NCI-H69 (cell line): ENCODE measurements around the gene STARD3.

ENCODE experiments used
- DNase-seq: peaks from one replicate; lab custom pipeline; 2025; lab: John Stamatoyannopoulos, UW

STARD3 gene

DNA sequence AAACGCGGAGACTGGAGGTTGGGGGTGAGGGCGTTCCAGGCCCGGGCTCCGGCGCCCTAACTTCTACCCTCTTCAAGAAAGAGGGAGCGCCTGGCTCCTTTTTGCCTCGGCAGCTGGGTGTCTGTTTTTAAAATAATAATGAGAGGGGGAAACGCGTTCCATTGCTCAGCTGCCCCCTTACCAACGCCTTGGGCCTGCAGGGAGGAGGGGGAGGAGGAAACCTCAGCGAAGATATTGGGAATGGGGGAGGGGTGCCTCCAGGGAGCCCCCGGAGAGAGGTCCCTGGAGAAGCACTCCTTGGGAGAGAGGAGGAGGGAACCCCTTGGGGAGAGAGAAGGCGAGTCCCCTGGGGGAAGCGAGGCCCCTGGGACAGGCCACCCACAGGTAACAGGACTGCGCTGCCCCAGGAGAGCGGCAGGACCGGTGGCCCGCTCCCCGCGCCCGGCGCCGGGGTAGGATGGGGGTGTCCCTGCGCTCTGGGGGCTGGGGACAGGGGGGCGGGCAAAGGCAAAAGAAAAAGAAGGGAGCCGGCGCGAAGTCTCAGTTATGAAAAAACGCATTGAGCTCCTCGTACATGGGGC, 31.9 kb upstream of the STARD3 start:
- DNase-seq = no peak

DNA sequence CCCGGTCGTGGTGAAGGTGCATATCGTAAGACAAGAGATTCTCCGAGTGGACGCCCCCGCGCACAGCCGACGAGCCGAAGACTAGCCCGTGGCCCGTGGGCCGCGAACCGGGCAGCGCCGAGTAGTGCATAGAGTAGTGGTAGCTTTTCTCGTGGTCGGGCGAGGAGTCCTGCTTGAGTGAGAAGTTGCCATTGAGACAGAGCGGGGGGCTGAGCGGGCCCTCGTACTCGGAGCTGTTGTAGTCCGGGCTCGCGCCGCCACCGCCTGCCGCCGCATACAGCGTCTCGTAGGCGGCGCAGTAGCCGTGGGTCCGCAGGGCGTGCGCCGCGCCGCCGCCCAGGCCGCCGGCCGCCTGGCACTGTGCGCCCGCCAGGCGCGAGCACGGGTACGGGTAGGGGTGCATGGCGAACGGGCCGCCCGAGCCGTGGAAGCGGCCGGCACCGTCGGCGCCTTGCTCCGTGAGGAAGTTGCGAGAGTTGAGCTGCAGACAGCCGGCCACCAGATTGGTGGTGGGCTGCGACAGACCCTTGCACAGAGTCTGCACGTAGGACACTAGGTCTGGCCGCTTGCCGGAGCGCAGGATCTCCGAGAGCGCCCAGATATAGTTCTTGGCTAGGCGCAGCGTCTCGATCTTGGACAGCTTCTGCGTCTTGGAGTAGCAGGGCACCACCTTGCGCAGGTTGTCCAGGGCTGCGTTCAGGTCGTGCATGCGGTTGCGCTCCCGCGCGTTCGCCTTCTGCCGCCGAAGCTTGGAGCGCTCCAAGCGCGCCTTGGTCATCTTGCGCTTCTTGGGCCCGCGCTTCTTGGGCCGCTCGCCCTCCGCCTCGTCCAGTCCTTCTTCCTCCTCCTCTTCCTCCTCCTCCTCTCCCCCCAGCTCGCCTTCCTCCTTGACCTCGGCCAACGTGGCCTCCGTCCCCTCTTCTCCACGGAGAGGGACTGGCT, 31.2 kb upstream of the STARD3 start:
- DNase-seq = peak; percentile 43

DNA sequence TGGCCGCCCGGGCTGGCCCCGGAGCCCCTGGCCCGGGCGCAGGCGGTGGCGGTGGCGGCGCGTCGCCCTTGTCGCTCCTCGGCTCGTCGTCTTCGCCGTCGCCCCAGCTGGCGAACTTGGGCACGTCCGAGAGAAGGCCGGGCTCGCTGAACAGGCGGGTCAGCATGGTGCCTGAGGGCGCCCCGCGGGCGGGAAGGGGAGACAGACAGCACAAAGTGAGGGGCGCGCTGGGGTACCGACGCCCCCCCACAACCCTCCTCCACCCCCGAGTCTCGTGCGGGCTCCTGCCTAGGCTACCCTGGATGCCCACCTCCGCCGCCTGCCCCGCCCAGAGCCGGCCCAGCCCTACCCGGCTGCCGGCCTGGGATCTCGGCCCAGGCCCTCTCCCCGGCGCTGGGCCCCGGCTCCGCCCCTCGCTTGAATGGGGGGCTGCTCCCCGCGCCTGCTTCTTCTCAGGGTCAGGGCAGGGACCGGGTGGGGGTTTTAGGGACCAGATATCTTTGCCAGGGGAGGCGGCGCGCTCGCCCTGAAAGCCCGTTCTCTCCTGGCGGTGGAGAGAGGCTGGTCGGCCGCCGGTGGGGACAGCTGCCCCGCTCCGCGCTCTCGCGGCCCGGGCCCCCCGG, 30.4 kb upstream of the STARD3 start:
- DNase-seq = peak; percentile 46

DNA sequence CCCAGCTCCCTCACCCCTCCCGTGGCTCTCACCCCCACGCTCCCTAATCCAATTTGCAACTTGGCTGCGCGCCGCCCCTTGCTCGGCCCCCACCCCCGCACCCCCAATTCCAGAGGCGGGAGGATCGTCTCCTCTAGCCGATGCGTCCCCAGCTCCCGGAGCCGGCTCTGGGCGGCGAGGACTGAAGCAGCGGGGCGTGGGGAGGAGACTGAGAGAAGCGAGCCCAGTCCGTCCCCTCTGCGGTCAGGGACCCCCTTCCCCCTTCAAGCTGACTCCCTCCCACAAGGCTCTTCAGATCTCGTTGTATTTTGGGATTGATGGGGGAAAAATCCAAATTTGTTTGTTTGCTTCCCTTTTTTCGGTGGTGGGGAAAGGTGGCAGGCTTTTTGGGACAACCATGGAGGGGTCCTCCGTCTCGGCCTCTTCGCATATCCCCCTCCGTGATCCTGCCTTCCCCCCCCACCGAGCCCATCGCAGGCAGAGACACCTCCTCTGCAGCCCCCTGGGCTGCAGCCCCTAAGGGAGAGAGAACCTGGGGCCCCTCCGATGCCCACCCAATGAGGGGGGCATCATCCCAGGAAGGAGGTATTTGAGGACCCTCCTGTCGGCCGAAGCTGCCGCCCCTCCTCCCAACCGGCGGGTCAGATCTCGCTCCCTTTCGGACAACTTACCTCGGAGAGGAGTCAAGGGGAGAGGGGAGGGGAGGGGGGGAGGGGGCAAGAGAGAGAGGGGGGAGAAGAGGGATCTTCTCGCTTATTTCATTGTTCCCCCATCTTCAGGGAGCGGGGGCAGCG, 29.7 kb upstream of the STARD3 start:
- peak; percentile 41 for DNase-seq

DNA sequence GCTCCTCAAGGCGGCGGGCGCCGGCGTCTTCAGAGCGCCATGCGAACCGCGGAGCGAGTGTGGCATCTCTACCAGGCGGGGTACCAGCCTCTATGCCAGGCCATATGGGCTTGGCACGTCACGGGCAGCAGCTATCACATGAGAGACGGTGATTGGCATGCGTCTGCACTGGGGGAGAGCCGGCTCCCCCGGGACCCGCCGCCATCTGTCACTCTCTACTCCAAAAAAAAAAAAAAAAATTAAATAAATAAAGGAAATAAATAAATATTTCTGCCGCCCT, 29.2 kb upstream of the STARD3 start, which contains the start of gene NEUROD2:
TSS of gene NEUROD2 (minus strand) at position 70 of the 280 bp plus-strand sequence. CDS start 1,321 bp downstream, outside the sequence.
- DNase-seq = peak; percentile 83

DNA sequence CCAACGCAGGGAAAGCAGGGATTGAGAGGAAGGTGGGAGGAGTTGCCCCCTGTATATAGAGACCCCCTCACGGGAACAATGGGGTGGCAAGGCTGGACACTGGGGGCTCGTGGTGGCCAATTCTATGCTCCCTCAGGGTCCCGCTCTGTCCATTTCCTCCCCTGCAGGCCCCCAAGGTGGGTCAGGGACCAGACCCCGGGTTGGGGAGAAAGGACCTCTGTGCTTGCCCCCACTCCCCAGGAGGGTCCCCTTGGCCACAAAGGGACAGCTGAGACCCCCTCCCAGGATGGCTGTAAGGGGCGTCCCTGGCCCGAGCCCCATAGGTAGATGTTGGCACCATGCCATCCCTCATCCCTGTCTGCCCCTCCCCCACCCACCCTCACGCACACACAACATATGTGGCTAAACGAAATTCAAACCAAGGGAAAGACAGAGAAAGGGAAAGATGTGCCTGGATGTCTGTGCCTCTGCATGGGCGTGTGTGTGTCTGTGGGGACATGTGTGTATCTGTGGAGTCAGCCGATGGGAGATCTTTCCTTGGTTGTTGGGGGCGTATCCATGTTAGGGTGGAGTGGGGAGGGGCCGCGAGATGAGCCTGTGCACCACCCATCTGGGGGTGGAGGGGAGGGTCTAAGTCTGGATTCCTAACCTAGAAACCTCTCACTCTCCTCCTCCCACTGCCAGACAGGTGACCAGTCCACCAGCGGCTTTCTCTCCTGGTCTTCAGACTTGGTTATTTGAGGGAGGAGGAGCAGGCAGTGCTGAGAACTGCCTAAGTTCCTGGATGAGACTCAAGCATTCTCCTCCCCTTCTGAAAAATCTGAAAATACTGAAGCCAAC, 28.6 kb upstream of the STARD3 start:
- DNase-seq = peak; percentile 67

DNA sequence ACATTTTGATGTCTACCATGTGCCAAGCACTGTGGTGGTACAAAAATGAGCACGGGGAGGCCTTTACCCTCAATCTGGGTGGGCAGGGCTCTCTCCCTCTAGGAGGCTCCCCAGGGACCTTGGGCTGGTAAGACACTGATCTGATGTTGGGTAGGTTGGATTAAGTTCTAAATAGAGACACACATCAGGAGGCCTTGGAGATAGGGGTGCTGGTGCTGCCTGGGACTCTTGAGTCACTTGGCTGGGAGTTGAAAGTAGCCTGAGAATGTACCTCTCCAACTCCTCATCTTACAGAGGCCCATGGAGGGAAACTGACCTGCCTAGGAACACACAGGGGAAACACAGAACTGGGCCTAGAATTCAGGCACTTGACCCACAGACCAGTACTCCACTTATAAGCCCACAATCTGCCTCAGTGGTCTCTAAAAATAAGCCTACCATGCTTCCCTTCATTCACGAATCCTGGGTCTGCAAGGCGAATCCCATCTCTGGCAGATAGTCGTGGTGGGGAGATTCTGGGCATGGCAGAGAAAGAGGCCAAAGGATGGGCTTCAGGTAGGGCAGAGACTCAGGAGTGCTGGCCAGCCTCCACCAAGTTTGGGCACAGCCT, 27.4 kb upstream of the STARD3 start:
- DNase-seq = no peak

DNA sequence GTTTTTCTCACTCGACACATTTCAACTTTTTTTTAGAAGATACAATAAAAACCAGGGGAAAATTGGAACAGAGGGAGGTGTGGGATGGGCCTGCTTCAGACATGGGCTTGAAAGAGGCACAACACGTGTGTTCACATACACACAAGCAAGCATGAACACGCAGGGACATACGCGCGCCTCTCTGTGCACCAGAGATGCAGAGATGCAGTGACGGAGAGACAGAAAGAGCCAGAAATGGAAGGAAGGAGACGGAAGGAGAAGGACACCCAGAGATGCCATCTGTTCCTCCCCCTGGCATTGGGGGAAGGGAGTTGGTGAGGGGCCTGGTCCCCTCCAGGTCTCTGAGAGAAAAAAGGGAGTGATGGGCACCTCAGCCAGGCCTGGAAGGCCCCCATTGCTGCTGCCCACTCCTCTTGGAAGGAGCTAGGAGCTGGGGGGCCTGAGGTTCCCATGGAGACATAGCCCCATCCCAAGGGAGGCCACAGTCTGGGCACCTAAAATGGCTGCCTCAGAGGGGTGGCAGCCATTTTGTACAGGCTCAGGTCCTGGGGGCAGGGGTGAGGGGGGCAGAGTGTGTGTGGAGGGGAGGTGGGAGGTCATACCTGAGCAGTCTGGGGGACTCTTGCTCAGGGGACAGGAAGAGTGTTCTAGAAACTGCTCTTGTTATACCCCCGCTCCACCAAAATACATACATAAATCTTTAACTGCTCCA, 25.4 kb upstream of the STARD3 start:
- DNase-seq = peak; percentile 15

DNA sequence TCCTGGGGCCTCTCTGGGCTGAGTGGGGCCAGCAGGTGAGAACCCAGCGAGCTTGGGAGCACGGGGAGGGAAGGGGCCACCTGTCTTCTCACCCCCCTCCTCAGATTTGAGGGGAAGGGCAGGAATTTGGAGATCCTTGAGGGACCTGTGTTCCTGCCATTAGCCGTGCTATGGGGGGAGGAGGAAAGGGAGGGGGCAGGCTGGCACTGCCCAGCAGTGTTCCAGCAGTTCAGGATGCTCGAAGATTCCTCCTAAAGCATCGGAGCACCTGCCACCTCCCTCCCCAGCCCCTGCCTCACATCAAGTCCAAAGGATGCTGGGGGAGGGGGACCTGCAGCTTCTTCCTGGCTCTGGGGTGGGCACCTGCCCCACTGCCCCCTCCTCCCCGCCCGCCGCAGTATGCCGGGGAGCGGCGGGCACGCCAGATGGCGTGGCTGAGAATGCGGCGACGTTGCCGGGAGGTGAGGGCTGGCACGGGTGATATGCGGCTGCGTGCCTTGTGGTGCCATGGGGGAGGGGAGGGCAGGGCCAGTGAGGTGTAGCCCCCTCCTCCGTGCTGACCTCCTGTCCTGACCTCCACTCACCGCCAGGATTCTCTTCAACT, 24.6 kb upstream of the STARD3 start:
- DNase-seq = peak; percentile 79

DNA sequence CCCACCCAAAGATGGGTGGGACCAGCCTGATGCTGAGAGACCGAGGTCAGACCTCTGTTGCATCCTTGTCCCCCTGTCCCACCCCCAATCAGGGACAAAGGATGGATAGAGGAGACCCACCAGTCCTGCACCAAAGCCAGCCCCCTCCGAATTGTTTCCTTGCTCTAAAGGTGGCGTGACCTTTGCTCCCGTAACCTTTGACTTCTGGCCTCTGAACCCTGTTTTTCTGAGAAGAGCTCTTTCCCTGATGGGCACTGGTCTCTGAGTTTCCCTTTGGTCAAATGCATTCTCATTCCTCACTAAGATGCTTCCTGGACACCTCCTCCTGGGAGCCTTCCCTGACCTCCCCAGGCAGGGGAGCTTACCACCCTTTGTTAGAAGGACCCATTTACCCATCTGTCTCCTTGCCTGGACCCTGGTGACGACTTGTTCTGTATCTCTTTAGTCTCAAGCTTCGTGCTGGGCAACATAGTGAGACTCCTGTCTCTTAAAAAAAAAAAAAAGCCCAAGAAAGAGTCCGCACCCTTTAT, 23.9 kb upstream of the STARD3 start:
- no peak for DNase-seq

DNA sequence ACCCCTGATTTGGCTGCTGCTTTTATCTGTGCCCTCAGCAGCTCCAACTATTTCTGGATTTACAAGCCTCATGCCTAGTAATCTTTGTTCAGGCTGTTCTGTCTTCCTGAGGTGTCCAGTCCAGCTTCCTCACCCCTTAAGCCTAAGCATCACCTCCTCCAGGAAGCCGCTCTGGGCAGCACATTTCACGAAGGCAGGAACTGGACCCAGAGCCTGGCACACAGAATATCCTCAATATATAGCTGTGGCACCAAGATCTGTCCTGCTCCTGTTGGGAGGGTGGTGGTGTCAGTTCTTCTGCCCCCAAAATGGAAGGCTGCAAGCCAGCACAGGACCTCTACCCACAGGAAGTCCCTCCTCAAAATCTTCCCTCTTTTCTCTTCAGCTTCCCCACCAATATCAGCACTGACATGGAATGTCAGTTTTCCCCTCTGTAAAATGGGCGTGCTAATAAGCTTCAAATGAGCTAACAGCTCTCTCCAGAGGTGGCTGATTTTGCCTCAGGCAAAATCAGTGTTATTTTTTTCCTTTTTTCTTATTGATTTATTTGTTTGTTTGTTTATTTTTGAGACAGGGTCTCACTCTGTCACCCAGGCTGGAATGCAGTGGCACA, 22.3 kb upstream of the STARD3 start:
- DNase-seq = no peak

DNA sequence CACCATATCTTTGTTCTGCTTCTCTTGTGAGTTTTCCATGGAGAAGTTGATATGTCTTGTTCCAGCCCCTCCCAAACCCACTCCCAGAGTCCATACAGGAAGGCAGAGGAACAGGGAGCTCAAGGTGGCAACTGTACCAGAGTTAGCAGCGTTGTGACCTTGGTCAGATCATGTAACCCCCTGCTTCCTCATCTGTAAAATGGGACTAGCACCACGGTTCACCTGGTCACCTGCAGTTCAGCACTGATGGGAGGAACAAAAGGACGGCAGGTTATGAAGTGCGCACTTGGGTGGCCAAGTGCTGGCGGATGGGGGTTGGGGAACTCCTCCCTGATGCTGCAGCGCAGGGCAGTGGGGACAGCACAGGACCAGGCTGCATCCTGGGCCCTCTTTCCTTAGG, 21.5 kb upstream of the STARD3 start:
- no peak for DNase-seq

DNA sequence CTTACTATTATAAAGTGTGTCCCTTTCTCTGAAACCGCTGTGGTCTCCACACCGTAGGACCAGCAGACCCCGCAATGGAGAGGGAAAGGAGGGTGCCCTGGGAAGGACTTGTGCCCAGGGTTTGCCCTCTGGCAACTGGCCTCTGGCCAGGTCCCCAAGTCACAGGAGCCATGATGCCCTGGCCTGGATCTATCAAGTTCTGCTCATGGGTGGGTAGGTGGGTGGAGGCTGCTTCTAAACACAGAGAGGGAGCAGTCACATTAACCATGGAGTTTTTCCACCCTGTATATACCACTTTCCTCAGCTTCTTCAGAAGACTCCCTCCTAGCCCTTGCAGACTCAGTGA, 19.9 kb upstream of the STARD3 start:
- no peak for DNase-seq

DNA sequence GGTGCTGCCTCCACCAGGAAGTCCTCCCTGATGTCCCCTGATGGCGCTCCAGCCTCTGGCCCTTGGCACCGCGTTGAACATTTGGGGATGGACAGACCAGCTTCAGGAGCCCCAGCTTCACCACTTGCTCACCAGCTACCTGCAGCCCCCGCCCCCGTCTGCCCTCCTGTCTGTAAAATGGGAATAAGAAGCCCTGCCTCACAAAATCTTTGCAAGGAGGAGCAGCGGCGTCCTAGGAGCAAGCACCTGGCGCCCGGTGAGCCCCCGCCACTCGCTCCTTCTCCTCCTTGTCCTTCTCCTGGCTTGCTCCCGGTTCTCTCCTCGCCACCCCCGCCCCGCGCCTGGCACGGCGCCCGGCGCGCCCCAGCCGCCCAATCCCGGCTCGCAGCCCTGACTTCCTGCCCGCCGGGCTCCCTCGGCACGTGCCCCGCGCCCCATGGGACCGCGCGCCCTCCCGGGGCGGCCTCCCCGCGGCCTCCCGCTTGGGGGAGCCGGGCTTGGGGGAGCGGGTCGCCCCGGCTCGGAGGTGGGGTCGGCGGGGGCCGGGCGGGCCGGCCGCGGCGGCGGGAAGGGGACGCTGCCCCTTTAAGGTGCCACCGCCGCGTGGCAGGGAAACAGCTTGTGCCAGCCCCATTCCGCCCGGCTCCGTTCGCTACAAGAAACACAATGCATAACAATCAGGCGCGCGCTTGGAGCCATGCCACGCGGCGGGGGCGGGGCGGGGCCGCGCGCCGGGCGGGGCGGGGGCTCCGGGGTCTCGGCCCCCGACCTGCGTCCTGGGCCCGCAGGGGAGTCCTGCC, 19.3 kb upstream of the STARD3 start:
- peak; percentile 87 for DNase-seq

DNA sequence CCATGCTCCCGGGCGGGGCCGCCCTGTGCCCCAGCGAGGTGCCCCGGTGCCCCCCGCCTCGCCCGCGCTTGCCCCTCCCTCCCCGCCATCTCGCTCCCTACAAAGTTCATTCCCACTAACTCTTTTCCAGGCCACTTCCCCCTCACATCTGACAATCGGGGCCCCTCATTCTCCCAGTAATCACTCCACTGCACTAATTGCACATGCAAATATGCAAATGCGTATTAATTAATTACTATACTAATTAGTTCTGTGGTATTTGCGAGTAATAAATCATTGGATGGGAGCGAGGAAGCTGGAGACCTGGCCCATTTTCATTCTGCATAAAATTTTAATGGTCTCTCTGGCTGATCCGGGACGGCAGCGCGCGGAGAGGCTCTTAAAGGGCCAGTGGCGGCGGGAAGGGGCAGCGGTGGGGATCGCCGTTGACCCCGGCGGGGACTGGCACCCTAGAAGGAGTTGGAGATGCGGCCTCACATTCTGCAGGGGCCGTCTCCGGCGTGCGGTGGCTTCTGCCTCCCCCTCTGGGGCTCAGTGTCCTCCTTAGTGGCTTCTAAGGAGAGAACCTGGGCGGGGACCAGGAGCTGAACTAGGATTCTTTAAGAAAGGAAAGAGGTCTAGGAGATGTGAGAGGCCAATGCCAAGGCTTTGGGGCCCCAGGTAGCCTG, 18.6 kb upstream of the STARD3 start:
- peak; percentile 57 for DNase-seq

DNA sequence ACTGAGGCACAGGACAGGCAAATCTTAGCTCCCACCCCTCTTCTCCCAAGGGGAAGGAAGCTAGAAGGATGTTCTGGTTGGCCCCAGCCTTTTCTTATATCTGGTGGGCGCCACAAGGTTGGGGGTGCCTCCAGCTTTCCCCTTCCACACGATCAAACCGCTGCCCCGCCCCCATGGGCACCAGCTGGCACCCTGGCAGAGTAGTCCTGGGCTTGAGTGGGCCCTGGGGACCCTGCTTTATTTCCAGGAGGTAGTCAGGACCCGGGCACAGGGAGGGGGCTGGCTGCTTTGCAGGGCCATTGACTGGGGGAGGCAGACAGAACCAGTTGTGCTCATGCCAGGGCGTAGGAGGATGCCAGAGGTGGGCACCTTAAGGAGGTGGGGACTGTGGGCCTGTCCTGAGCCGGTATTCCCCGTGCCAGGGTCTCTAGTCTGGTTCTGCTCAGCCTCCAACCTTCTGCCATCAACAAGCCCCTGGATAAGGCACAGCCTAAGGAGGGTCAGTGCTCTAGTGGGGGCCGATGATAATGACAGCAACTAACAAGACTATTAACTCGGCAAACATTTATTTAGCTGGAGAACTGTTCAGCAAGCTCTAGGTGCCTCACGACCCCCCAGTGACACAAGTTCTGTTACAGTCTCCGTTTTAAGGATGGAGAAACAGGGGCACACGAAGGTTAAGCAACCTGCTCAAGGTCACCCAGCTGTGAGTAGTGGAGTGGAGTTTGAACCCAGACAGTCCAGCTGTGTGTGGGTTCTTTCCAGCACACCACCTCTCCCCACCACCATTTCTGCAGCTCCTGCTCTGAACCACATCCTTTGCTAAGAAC, 17.8 kb upstream of the STARD3 start:
- DNase-seq = peak; percentile 66

DNA sequence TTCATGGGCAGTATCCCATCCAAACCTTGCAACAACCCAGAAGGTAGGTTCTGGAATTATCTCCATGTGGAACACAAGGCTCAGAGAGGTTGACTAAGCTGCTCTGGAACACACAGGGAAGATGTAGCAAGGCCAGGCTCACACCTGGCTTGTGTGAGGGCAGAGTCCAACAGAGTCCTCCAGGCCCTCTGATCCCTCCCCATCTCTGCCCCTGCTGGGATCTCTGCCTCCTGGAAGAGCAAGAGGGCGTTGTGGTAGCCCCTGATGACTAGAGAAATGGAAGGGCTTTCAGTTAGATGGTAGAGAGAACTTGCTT, 17.2 kb upstream of the STARD3 start:
- DNase-seq = no peak
